Glomerular visceral epithelial cell (primary cell): ENCODE data around the gene VPS33A.

ENCODE experiments used
- DNase-seq: peaks from one replicate; pipeline ENCODE4 v3.0.0-alpha.2; 2016; ENCODE audit errors: extremely low spot score

The VPS33A gene

DNA sequence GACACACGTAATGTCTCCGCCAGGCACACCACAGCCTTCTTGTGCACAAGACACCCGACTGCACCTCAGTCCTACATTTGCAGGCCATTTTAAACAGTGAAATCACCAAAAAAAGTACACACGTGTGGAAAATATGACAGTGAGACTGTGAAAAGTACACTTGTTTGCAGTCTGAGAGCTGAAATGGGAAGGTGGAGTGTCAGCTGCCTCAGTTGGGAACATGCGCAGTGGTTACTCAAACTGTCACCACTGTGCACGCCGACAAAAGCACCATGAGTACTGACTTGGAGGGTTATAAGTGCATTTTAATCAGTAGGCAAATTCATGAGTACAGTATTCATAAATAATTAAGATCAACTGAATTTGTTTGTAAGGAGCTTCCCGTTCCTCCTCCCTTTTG lies 15.8 kb downstream of the VPS33A start:
- DNase-seq, result no peak

DNA sequence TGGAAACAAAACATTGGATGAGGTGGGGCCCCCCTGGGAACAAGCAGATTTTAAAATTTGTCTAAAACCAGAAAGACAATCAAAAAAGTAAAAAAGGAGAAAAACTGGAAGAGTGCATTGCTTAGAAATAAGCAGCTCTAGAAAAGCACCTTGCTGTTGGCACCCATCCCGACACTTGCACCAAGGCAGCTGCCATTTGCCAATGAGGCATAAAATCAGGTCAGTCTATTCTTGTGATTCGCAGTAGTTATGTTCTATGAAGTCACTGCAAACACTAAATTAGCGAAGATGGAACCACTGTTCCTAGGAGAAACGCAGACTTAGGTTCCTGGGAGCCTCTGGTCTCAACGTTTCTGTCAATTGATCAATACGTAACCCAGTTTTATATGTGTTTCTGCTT lies 16.2 kb downstream of the VPS33A start:
- no peak for DNase-seq

GRCh38 chr12:122245553-122245952 lies 20.7 kb downstream of the VPS33A start:
- no peak for DNase-seq

GRCh38 chr12:122244565-122245371 lies 21.5 kb downstream of the VPS33A start:
- no peak for DNase-seq

DNA sequence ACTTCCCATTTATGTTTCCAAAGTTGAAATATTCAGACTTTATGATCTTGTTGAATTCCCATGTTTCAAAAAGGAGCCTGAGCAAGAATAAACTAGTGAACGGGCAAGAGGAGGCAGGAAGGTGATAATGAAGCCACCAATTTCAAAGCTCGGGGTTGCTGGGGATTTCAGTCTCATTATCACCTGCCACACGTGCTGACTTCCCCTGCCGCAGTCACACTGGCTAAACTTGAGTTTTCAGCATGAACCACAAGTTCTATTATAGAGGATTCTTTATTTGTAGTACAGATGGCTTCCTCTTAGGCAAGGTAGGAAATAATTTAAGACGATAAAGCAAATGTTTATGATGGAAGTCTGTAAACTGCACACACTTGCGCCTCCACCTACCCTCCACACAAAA lies 22.3 kb downstream of the VPS33A start:
- DNase-seq, result no peak

DNA sequence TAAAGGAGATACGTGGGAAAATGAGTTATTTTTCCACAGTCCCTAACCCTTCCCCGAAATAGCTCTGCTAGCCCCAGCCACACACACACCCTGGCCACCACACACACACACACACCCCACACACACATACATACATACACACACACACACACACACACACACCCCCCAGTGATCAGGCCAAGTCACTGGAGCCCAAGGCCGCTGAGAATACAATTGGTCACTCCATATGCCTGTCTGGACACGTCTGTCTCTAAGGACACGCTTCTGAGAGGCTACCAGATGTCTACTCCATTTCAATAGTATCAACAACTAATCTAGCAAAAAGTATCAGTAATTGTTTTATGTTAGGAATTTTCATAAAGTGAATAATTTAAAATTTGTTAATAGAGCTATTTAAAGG lies 27.4 kb downstream of the VPS33A start:
- no peak for DNase-seq

GRCh38 chr12:122235741-122236140 lies 30.6 kb downstream of the VPS33A start:
- DNase-seq, result no peak

DNA sequence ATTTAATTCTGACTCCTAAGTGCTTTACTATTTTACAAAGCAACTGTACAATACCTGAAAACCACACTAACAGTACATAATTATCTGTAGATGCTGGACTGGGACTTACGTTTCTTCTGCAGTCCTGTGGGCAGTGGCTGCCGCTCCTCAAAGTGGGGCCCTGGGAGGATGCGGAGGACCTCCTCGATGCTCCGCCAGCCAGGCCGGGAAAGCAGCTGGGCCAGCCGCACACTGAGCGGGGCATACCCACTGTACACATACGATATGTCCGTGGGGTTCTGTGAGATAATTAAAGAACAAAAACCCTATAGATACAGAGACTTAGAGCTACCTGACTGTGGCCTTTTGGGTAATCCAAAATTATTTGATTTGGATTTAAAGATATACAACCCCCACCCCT lies 33.6 kb downstream of the VPS33A start:
- no peak for DNase-seq

GRCh38 chr12:122230798-122231197 lies 35.5 kb downstream of the VPS33A start:
- DNase-seq, result no peak

GRCh38 chr12:122228092-122228491 lies 38.2 kb downstream of the VPS33A start:
- no peak for DNase-seq

- DNase-seq, result no peak
Observed at GRCh38 chr12:122227341-122227740, 39.0 kb downstream of the VPS33A start.

GRCh38 chr12:122226366-122227125 lies 39.7 kb downstream of the VPS33A start:
- DNase-seq, result no peak

GRCh38 chr12:122225683-122226365 lies 40.5 kb downstream of the VPS33A start, which contains the start of gene DIABLO:
DIABLO (minus strand) TSS chr12:122226052; CDS start chr12:122226014, 38 bp downstream.
- DNase-seq, result peak; percentile 100

- DNase-seq, result no peak
Observed at GRCh38 chr12:122216445-122216844, 49.8 kb downstream of the VPS33A start.

- peak; percentile 51 for DNase-seq
Observed at GRCh38 chr12:122215771-122216170, 50.5 kb downstream of the VPS33A start.

GRCh38 chr12:122208073-122208820 lies 58.0 kb downstream of the VPS33A start:
- no peak for DNase-seq

DNA sequence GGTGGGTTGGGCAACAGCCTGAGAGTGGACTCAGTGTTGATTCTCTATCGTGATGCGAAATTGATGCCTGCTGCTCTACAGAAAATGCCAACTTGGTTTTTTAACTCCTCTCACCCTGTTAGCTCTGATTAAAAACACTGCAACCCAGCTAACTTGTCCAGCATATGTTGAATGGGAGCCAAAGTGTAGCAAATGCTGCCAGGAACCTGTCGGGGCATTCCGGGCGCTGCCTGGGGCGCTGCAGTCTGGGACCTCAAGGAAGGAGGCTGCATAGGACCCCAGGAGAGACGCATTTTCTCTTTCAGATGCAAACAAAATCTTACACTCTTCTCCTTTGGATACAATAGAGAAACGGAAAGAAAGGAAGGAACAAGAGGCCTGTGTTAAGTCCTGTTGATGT lies 58.9 kb downstream of the VPS33A start:
- DNase-seq, result no peak

DNA sequence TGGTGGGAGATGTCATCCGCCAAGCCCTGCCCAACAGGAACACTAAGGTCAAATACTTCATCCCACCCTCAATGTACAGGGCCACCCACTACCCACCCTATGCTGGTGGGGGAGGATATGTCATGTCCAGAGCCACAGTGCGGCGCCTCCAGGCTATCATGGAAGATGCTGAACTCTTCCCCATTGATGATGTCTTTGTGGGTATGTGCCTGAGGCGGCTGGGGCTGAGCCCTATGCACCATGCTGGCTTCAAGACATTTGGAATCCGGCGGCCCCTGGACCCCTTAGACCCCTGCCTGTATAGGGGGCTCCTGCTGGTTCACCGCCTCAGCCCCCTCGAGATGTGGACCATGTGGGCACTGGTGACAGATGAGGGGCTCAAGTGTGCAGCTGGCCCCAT lies 59.3 kb downstream of the VPS33A start:
- DNase-seq, result no peak

GRCh38 chr12:122206111-122206881 lies 60.0 kb downstream of the VPS33A start:
- no peak for DNase-seq

DNA sequence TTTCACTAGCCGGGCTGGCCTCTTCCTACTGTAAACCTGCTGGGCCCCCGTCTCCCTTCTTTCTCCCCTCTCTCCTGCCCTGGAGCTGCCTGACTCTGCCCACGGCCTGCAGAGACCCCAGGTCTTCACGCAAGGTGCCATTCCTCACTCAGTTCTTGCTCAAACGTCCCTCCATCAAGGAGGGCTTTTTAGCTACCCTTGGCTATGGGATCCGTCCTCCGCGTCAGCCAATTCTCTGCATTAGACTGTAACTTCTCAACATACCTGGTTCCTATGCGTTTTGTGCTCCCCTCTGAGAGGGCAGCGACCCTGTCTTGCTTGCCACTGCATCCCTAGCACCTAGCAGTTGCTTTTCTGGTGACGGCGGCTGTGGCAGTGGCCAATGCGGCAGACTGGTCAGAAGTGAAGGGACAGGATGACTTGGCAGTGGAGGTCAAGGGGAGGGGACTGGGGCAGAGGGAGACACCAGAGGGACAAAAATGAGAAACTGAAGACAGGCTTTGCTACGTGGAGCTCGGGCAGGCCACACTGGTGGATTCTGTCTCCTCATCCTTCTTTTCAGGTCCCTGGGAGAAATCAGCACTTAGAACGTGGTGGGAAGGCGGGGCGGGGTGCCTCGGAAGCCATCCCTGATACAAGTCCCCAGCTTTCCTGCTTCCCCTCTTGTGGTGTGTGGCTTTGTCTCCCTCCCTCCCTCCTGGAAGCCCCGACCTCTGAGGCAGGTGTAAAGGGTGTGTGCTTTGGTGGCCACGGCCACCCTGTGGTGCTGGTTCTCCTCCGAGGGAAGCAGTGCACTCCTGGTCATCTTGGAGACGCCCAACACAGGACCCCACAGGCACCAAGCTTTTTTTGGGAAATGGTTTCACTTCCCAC lies 61.0 kb downstream of the VPS33A start:
- DNase-seq, result no peak
